NT2/D1 (cell line): Measurements from ENCODE around the gene GPR176.

Experiments
- DNase-seq: peaks from one replicate; pipeline ENCODE4 v3.0.0-alpha.2; 2011; ENCODE audit warnings: low read depth, low spot score
- H3K27me3 ChIP-seq: 2 replicates; pipeline ENCODE4 v1.6.0; 2011; ENCODE audit warnings: mild to moderate bottlenecking; ENCODE audit not compliant: insufficient read length, insufficient read depth
- H3K36me3 ChIP-seq: 2 replicates; pipeline ENCODE4 v1.6.1; 2011; ENCODE audit warnings: mild to moderate bottlenecking, low read length, mixed read lengths; ENCODE audit not compliant: insufficient read depth, insufficient read length
- H3K4me1 ChIP-seq: 2 replicates; pipeline ENCODE4 v1.5.1; 2011; ENCODE audit not compliant: insufficient read depth, insufficient read length
- H3K4me3 ChIP-seq: 2 replicates; pipeline ENCODE4 v1.5.1; 2011; ENCODE audit warnings: low read depth; ENCODE audit not compliant: insufficient read length
- H3K9ac ChIP-seq: 2 replicates; pipeline ENCODE4 v1.6.0; 2011; ENCODE audit warnings: low read depth; ENCODE audit not compliant: insufficient read length
- H3K9me3 ChIP-seq: 2 replicates; pipeline ENCODE4 v1.5.1; 2011; ENCODE audit warnings: mild to moderate bottlenecking, low read length; ENCODE audit not compliant: insufficient read depth
- SUZ12 ChIP-seq: IDR thresholded peaks from 2 replicates; pipeline ENCODE4 v1.6.1; 2011; ENCODE audit not compliant: insufficient read length, insufficient read depth; ENCODE audit errors: extremely low read depth
- YY1 ChIP-seq: IDR thresholded peaks from 2 replicates; pipeline ENCODE4 v1.6.1; 2011; ENCODE audit not compliant: insufficient read length, insufficient read depth
- ZNF274 ChIP-seq: IDR thresholded peaks from 2 replicates; pipeline ENCODE4 v1.6.1; 2011; ENCODE audit warnings: mild to moderate bottlenecking, low read depth, low read length

GPR176 gene

GRCh38 chr15:39797407-39797806, 122.7 kb downstream of the GPR176 start:
- H3K27me3 ChIP-seq: no peaks in the 10 kb centered on the region
- no peaks in the 10 kb centered on the region for H3K36me3 ChIP-seq
- no peak for TF ChIP-seq SUZ12
- TF ChIP-seq YY1: no peak
- TF ChIP-seq ZNF274: no peak
- H3K4me3 ChIP-seq: no peak overlapping the region
- H3K9ac ChIP-seq: no peak overlapping the region
- H3K4me1 ChIP-seq: no peaks in the 10 kb centered on the region
- H3K9me3 ChIP-seq: no peaks in the 10 kb centered on the region
- no peak for DNase-seq

GRCh38 chr15:39796601-39797000, 123.5 kb downstream of the GPR176 start:
- H3K4me1 ChIP-seq: no peaks in the 10 kb centered on the region
- no peak for DNase-seq
- TF ChIP-seq ZNF274: no peak
- TF ChIP-seq SUZ12: no peak
- TF ChIP-seq YY1: no peak
- H3K9me3 ChIP-seq: no peaks in the 10 kb centered on the region
- no peaks in the 10 kb centered on the region for H3K27me3 ChIP-seq
- no peaks in the 10 kb centered on the region for H3K36me3 ChIP-seq
- H3K4me3 ChIP-seq: no peak overlapping the region
- H3K9ac ChIP-seq: no peak overlapping the region

GRCh38 chr15:39795486-39795885, 124.6 kb downstream of the GPR176 start:
- DNase-seq: no peak
- no peaks in the 10 kb centered on the region for H3K36me3 ChIP-seq
- H3K4me3 ChIP-seq: no peak overlapping the region
- no peak overlapping the region for H3K9ac ChIP-seq
- H3K4me1 ChIP-seq: no peaks in the 10 kb centered on the region
- TF ChIP-seq SUZ12: no peak
- no peak for TF ChIP-seq ZNF274
- TF ChIP-seq YY1: no peak
- no peaks in the 10 kb centered on the region for H3K9me3 ChIP-seq
- H3K27me3 ChIP-seq: no peaks in the 10 kb centered on the region

GRCh38 chr15:39794954-39795353, 125.1 kb downstream of the GPR176 start:
- Histone ChIP-seq H3K4me3 (no peak overlapping the region), H3K9me3 (no peaks in the 10 kb centered on the region), H3K36me3 (no peaks in the 10 kb centered on the region), H3K4me1 (no peaks in the 10 kb centered on the region), H3K27me3 (no peaks in the 10 kb centered on the region), H3K9ac (no peak overlapping the region)
- DNase-seq: no peak
- TF ChIP-seq SUZ12 (no peak), ZNF274 (no peak), YY1 (no peak)

- H3K4me1 ChIP-seq: no peaks in the 10 kb centered on the region
- no peak overlapping the region for H3K9ac ChIP-seq
- TF ChIP-seq YY1: no peak
- H3K9me3 ChIP-seq: no peaks in the 10 kb centered on the region
- no peak for DNase-seq
- no peaks in the 10 kb centered on the region for H3K27me3 ChIP-seq
- H3K36me3 ChIP-seq: no peaks in the 10 kb centered on the region
- H3K4me3 ChIP-seq: no peak overlapping the region
Observed at GRCh38 chr15:39793923-39794322, 126.1 kb downstream of the GPR176 start.

GRCh38 chr15:39792844-39793335, 127.2 kb downstream of the GPR176 start:
- Histone ChIP-seq H3K9me3 (no peaks in the 10 kb centered on the region), H3K27me3 (no peaks in the 10 kb centered on the region), H3K36me3 (no peaks in the 10 kb centered on the region), H3K4me1 (no peaks in the 10 kb centered on the region), H3K9ac (no peak overlapping the region), H3K4me3 (no peak overlapping the region)
- no peak for DNase-seq
- TF ChIP-seq ZNF274 (no peak), YY1 (no peak), SUZ12 (no peak)

GRCh38 chr15:39792025-39792843, 127.8 kb downstream of the GPR176 start:
- Histone ChIP-seq H3K9ac (no peak overlapping the region), H3K36me3 (no peaks in the 10 kb centered on the region), H3K4me1 (no peaks in the 10 kb centered on the region), H3K9me3 (no peaks in the 10 kb centered on the region), H3K4me3 (no peak overlapping the region), H3K27me3 (no peaks in the 10 kb centered on the region)
- TF ChIP-seq ZNF274: no peak
- TF ChIP-seq YY1: no peak
- TF ChIP-seq SUZ12: no peak
- DNase-seq: no peak

GRCh38 chr15:39789736-39790135, 130.3 kb downstream of the GPR176 start:
- no peaks in the 10 kb centered on the region for H3K27me3 ChIP-seq
- no peaks in the 10 kb centered on the region for H3K9me3 ChIP-seq
- DNase-seq: no peak
- TF ChIP-seq ZNF274: no peak
- TF ChIP-seq YY1: no peak
- no peak for TF ChIP-seq SUZ12
- H3K4me3 ChIP-seq: no peak overlapping the region
- H3K36me3 ChIP-seq: peaks cover 10% of the 10 kb centered on the region
- no peak overlapping the region for H3K9ac ChIP-seq
- no peaks in the 10 kb centered on the region for H3K4me1 ChIP-seq
